PC-9 (cell line): ENCODE measurements around the gene UBLCP1. TPM values are rescaled to one million over a fixed set of nuclear protein-coding genes. Genes with fewer than 3 reads are reported as not detected.

Source experiments
- BruUV-seq: library from RNA; stranded (reverse); fragments of 400-500 nt; replicated peaks from 2 replicates; lab custom pipeline; 2021; lab: Mats Ljungman, UMichigan
- CTCF ChIA-PET: fragments of 300-600 bp; sonication (Branson Sonifier 250); formaldehyde crosslinking; loops from one replicate; lab custom pipeline; 2022; ENCODE audit warnings: antibody characterized with exemption; lab: Charles Lee
- POLR2A ChIA-PET: fragments of 300-600 bp; sonication (Branson Sonifier 250); formaldehyde crosslinking; loops from one replicate; lab custom pipeline; 2022; ENCODE audit warnings: antibody characterized with exemption; ENCODE audit not compliant: unreplicated experiment; lab: Charles Lee
- DNase-seq, 2 experiments: peaks; one replicate each; pipeline versions ENCODE4 v3.0.0 to v3.0.0-alpha.2; 2015 to 2022; ENCODE audit warnings: mixed read lengths in 1 of 2
- H2AFZ ChIP-seq: fragments of 200-600 bp; sonication (generic); 2 replicates; pipeline ENCODE4 v1.8.1; 2017; ENCODE audit warnings: antibody characterized with exemption
- H3F3A ChIP-seq: fragments of 200-600 bp; sonication (generic); 2 replicates; pipeline ENCODE4 v1.8.1; 2017; ENCODE audit warnings: antibody characterized with exemption, mild to moderate bottlenecking, low read depth; ENCODE audit not compliant: insufficient read depth
- H3K27ac ChIP-seq: fragments of 200-600 bp; sonication (generic); 2 replicates; pipeline ENCODE4 v1.6.1; 2016; ENCODE audit warnings: mixed run types
- H3K27me3 ChIP-seq: fragments of 200-600 bp; sonication (generic); 2 replicates; pipeline ENCODE4 v1.6.1; 2016; ENCODE audit warnings: low read depth, mixed run types; ENCODE audit not compliant: insufficient read depth
- H3K36me3 ChIP-seq: fragments of 200-600 bp; sonication (generic); 2 replicates; pipeline ENCODE4 v1.6.1; 2016; ENCODE audit warnings: low read depth, mixed run types
- H3K4me1 ChIP-seq: fragments of 200-600 bp; sonication (generic); replicated peaks from 2 replicates; pipeline ENCODE4 v1.6.1; 2016; ENCODE audit warnings: mixed run types; ENCODE audit not compliant: insufficient read depth
- H3K4me2 ChIP-seq: fragments of 200-600 bp; sonication (generic); 2 replicates; pipeline ENCODE4 v1.6.1; 2017; ENCODE audit warnings: mixed run types
- H3K4me3 ChIP-seq: fragments of 200-600 bp; sonication (generic); 2 replicates; pipeline ENCODE4 v1.6.1; 2016; ENCODE audit warnings: mixed run types
- H3K79me2 ChIP-seq: fragments of 200-600 bp; sonication (generic); 2 replicates; pipeline ENCODE4 v1.6.1; 2017; ENCODE audit warnings: low read depth, mixed run types
- H3K9me2 ChIP-seq: fragments of 200-600 bp; sonication (generic); 2 replicates; pipeline ENCODE4 v1.8.1; 2017; ENCODE audit warnings: mild to moderate bottlenecking; ENCODE audit not compliant: insufficient read depth
- H3K9me3 ChIP-seq: fragments of 200-600 bp; sonication (generic); 2 replicates; pipeline ENCODE4 v1.8.1; 2016; ENCODE audit warnings: low read depth; ENCODE audit not compliant: insufficient read depth
- H4K20me1 ChIP-seq: fragments of 200-600 bp; sonication (generic); 2 replicates; pipeline ENCODE4 v1.8.1; 2017; ENCODE audit not compliant: insufficient read depth
- EZH2 ChIP-seq: fragments of 200-600 bp; sonication (generic); IDR thresholded peaks from 2 replicates; pipeline ENCODE4 v1.8.0; 2017; ENCODE audit warnings: antibody characterized with exemption, low read depth
- intact Hi-C: fragments of 100-400 bp; cut with micrococcal nuclease; formaldehyde crosslinking; loops from one replicate; pipeline ENCODE4 v1.10.0; 2022; ENCODE audit not compliant: unreplicated experiment
- total RNA-seq: library from RNA; stranded (reverse); gene quantifications from 2 replicates; pipeline ENCODE4 v1.2.3, GENCODE V29; 2021
- TF ChIP-seq, protein P1 (sequence below): fragments of 200-600 bp; sonication (generic); conservative IDR thresholded peaks from 2 replicates; pipeline ENCODE4 v1.6.1; 2017; ENCODE audit warnings: mixed run types, antibody characterized with exemption, mild to moderate bottlenecking, moderate library complexity

The UBLCP1 gene
- total RNA-seq, 1 experiment from 2014 or later = 27.8 TPM

DNA sequence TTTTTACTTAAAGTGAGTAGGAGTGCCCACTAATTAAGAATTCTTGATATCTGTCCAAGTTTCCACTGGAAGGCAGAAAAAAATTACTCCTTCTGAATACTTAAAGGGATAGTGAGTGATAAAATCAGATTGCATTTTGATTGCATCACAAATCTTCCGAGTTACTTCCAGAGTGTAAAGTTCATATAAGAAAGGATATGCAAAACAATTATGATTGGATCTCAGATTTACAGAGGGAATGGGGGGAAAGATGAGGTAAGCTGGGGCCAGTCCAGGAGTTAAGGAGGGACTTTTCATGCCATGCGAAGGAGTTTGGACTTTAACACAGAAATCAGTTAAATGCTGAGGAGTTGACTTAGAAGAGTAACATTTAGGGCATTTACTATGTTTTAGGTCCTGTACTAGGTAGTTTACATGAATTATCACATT is 44.5 kb upstream of the UBLCP1 start:
- H3K79me2 ChIP-seq = no peaks in the 10 kb centered on the region
- TF ChIP-seq, protein P1, sequence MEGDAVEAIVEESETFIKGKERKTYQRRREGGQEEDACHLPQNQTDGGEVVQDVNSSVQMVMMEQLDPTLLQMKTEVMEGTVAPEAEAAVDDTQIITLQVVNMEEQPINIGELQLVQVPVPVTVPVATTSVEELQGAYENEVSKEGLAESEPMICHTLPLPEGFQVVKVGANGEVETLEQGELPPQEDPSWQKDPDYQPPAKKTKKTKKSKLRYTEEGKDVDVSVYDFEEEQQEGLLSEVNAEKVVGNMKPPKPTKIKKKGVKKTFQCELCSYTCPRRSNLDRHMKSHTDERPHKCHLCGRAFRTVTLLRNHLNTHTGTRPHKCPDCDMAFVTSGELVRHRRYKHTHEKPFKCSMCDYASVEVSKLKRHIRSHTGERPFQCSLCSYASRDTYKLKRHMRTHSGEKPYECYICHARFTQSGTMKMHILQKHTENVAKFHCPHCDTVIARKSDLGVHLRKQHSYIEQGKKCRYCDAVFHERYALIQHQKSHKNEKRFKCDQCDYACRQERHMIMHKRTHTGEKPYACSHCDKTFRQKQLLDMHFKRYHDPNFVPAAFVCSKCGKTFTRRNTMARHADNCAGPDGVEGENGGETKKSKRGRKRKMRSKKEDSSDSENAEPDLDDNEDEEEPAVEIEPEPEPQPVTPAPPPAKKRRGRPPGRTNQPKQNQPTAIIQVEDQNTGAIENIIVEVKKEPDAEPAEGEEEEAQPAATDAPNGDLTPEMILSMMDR = no peak
- TF ChIP-seq EZH2 = no peak
- BruUV-seq = no TSS peak
- intact Hi-C loops = no loop called here
- no peaks in the 10 kb centered on the region for H3K36me3 ChIP-seq
- no peak overlapping the region for H2AFZ ChIP-seq
- H3K27me3 ChIP-seq = no peaks in the 10 kb centered on the region
- ChIA-PET POLR2A (no interaction called here), CTCF (no interaction called here)
- no peaks in the 10 kb centered on the region for H3K9me2 ChIP-seq
- peak overlapping the region; percentile 42; the same call in 1 of the 2 replicates for H3K27ac ChIP-seq
- no peaks in the 10 kb centered on the region for H3K9me3 ChIP-seq
- no peak overlapping the region for H3K4me3 ChIP-seq
- H4K20me1 ChIP-seq = no peaks in the 10 kb centered on the region
- peak overlapping the region; percentile 22 for H3K4me2 ChIP-seq
- no peak for DNase-seq
- peaks cover 14% of the 10 kb centered on the region for H3F3A ChIP-seq
- H3K4me1 ChIP-seq = peaks cover 10% of the 10 kb centered on the region

DNA sequence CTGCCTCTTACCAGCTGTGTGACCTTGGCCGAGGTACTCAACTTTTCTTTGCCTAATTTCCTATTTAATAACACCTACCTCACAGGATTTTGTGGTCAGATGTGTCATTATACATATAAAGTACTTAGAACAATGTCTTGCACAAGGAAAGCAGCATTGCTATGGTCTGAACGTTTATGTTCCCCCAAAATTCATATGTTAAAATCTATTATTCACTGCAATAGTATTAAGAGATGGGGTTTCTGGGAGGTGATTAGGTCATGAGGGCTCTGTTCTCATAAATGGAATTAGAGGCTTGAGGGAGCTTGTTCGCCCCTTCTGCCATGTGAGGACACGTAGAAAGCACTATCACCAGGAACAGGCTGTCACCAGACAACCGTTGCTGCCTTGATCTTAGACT is 42.9 kb upstream of the UBLCP1 start:
- H2AFZ ChIP-seq = no peak overlapping the region
- peaks cover 14% of the 10 kb centered on the region for H3F3A ChIP-seq
- POLR2A ChIA-PET = no interaction called here
- no peaks in the 10 kb centered on the region for H3K79me2 ChIP-seq
- no peaks in the 10 kb centered on the region for H4K20me1 ChIP-seq
- H3K4me3 ChIP-seq = no peak overlapping the region
- intact Hi-C loops = no loop called here
- no peak overlapping the region for H3K4me2 ChIP-seq
- CTCF ChIA-PET = no interaction called here
- no peaks in the 10 kb centered on the region for H3K36me3 ChIP-seq
- DNase-seq = no peak
- no peak overlapping the region for H3K27ac ChIP-seq
- peaks cover 10% of the 10 kb centered on the region for H3K4me1 ChIP-seq
- no TSS peak for BruUV-seq
- H3K9me2 ChIP-seq = no peaks in the 10 kb centered on the region
- H3K27me3 ChIP-seq = no peaks in the 10 kb centered on the region
- TF ChIP-seq, protein P1 = no peak
- TF ChIP-seq EZH2 = no peak
- H3K9me3 ChIP-seq = no peaks in the 10 kb centered on the region

DNA sequence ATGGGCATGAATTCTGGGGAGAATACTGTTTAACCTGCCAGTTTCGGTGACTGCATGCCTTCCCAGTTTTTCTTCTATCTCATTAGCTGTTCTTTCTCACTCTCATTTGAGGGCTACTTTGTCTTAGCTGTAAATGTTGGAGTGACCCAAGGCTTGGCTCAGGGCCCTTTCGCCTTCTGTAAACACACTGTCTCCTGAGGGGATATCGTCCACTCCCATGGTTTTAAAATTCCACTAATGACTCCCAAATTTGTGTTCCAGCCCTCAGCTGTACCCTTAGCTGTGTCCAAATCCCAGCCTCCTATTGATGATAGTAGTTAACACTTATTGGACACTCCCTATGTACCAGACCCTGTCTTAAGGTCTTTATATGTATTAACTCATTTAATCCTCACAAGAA is 39.6 kb upstream of the UBLCP1 start:
- no peak for TF ChIP-seq EZH2
- TF ChIP-seq, protein P1 = no peak
- POLR2A ChIA-PET = no interaction called here
- Histone ChIP-seq H3K9me2 (no peaks in the 10 kb centered on the region), H3F3A (no peaks in the 10 kb centered on the region), H3K79me2 (no peaks in the 10 kb centered on the region), H3K27ac (no peak overlapping the region), H3K4me1 (peaks cover 12% of the 10 kb centered on the region), H2AFZ (no peak overlapping the region), H3K4me2 (no peak overlapping the region), H4K20me1 (no peaks in the 10 kb centered on the region), H3K36me3 (no peaks in the 10 kb centered on the region), H3K4me3 (no peak overlapping the region), H3K27me3 (no peaks in the 10 kb centered on the region), H3K9me3 (no peaks in the 10 kb centered on the region)
- CTCF ChIA-PET = interaction anchor here (0.5 kb wide), 1 partner anchor 293 kb away, joined by 8 read pairs; no protein-coding TSS in a partner anchor
- DNase-seq = no peak
- intact Hi-C loops = no loop called here
- no TSS peak for BruUV-seq
